ENCODE data around the gene CERCAM. TPM values are rescaled to one million over a fixed set of nuclear protein-coding genes. Genes with fewer than 3 reads are reported as not detected.

CERCAM gene
- total RNA-seq, 2 donors from 2014 or later, result 2.9 to 9.2 TPM

DNA sequence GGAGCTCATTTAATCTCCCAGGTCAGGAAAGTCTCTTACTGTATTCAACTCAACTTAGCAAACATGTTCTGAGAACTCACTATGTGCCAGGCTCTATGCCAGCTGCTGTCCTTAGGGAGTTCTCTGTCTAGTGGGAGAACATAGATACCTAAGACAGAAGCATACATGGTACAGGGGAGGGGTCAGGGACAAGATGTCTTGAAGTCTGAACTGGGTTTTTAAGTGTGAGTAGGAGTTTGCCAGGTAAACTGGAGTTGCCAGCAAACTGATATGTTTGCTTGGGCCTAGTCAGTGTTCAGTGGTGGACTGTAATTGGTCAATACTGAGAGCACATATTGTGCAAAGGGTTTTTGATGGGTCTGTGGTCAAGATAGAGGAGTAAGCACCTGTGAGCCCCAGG is 65.5 kb downstream of the CERCAM start:
- no peak for ATAC-seq
- intact Hi-C loops (cut with DNase I, micrococcal nuclease), result no loop called here
- DNase-seq, result no peak

Small RNAs within 50 kb of the gene (microRNA-seq; reads per million reads assigned to microRNA genes)
- gene MIR219B, result 0 reads per million in 2 donors

Other genes with a start within 250 kb of the CERCAM start
- 100 to 1,000 TPM in 1 of 2 donors, 10 to 100 TPM in 1; 88.9 to 103 TPM for gene CIZ1, start 229.3 kb upstream of the CERCAM start, total RNA-seq
- gene DNM1, start 217.5 kb upstream of the CERCAM start, total RNA-seq, result 1 to 10 TPM; 3.8 to 7.8 TPM
- gene GOLGA2, start 144.8 kb upstream of the CERCAM start, total RNA-seq, result 100 to 1,000 TPM in 1 of 2 donors, 10 to 100 TPM in 1; 83.6 to 104 TPM
- 10 to 100 TPM; 11.0 to 13.2 TPM for gene SWI5, start 144.6 kb upstream of the CERCAM start, total RNA-seq
- 10 to 100 TPM; 22.5 to 28.7 TPM for gene TRUB2, start 98.4 kb upstream of the CERCAM start, total RNA-seq
- gene COQ4, start 98.0 kb upstream of the CERCAM start, total RNA-seq, result 10 to 100 TPM; 51.1 to 64.4 TPM
- 10 to 100 TPM; 46.0 to 58.2 TPM for gene SLC27A4, start 80.3 kb upstream of the CERCAM start, total RNA-seq
- 10 to 100 TPM; 50.9 to 69.3 TPM for gene URM1, start 49.5 kb upstream of the CERCAM start, total RNA-seq
- gene ODF2, start 35.1 kb downstream of the CERCAM start, total RNA-seq, result 10 to 100 TPM; 13.8 to 16.5 TPM
- gene GLE1, start 83.9 kb downstream of the CERCAM start, total RNA-seq, result 10 to 100 TPM; 26.6 to 34.5 TPM
- gene SPTAN1, start 131.7 kb downstream of the CERCAM start, total RNA-seq, result 100 to 1,000 TPM; 248 to 277 TPM
- 10 to 100 TPM; 34.8 to 51.5 TPM for gene DYNC2I2, start 236.0 kb downstream of the CERCAM start, total RNA-seq